Subcutaneous abdominal adipose tissue (tissue), 5 donors: Measurements from ENCODE around the gene ADIPOR2.
"Not testable (repeated sequence)": the region's sequence is repeated elsewhere in the genome, so short reads cannot be mapped to it uniquely, and the experiment has no call there.

Source experiments
- H3K27ac ChIP-seq: one replicate; pipeline ENCODE4 v1.7.0; 2013; ENCODE audit warnings: low read depth, mild to moderate bottlenecking, inconsistent platforms, low read length, moderate library complexity
- H3K27me3 ChIP-seq, 5 donors: one replicate each; pipeline ENCODE4 v1.7.0; 2013; ENCODE audit warnings: low read length in 5 of 5, inconsistent platforms in 1 of 5; ENCODE audit not compliant: control insufficient read depth in 5 of 5, insufficient read depth in 4 of 5
- H3K36me3 ChIP-seq, 5 donors: one replicate each; pipeline ENCODE4 v1.7.0; 2013; ENCODE audit warnings: low read length in 5 of 5; ENCODE audit not compliant: control insufficient read depth in 5 of 5, insufficient read depth in 5 of 5
- H3K4me1 ChIP-seq, 5 donors: one replicate each; pipeline ENCODE4 v1.7.0; 2013; ENCODE audit warnings: low read length in 5 of 5, mild to moderate bottlenecking in 3 of 5, moderate library complexity in 1 of 5; ENCODE audit not compliant: control insufficient read depth in 5 of 5, insufficient read depth in 5 of 5
- H3K4me3 ChIP-seq, 5 donors: one replicate each; pipeline ENCODE4 v1.7.0; 2013; ENCODE audit warnings: low read length in 5 of 5, low read depth in 1 of 5
- H3K9ac ChIP-seq, 5 donors: one replicate each; pipeline ENCODE4 v1.7.0; 2013; ENCODE audit warnings: low read length in 5 of 5, mild to moderate bottlenecking in 4 of 5, moderate library complexity in 3 of 5
- H3K9me3 ChIP-seq, 5 donors: one replicate each; pipeline ENCODE4 v1.7.0; 2013; ENCODE audit warnings: low read length in 5 of 5; ENCODE audit not compliant: control insufficient read depth in 5 of 5
- donor health status: healthy.
- donor health status: healthy.
- donor health status: healthy.
- donor health status: healthy.
- donor health status: healthy.

ADIPOR2 gene

DNA sequence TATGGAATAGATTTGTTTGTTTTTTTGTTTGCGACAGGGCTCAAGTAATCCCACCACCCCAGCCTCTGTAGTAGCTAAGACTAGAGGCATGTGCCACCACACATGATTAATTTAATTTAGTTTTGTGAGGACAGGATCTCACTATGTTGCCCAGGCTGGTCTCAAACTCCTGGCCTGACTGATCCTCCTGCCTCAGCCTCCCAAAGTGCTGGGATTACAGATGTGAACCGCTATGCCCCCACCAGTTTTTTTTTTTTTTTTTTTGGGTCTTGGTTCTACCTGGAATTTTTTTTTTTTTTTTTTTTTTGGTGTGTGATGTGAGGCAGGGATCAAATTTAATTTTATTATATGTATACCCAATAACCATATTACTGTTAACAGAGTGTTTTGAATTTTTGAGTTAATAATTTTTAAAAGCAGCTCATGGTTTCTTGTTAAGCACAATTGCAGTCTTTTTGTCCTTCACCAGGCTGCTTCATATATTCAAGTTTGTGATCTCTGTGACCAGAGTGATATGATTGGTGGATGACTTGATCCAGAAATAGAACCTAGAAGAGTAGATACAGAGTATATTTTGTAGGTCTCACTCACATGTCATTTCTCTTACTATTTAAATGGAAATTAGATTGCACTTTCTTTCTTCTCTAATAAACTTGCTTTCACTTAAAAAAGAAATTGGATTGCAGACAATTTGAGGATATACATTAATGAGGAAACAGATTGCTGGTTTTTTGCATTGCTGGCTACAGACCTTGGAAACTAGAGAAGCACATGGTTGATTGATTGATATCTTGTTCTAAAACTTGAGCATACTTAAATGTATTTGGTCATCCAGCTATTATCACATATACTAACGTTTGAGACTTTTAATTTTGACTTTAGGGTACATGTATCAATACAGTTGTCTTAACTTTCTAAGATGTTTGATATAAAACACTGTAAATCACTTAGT, 13.2 kb downstream of the ADIPOR2 start:
- H3K27ac ChIP-seq = peak overlapping the region; percentile 33
- no peaks in the 10 kb centered on the region for H3K27me3 ChIP-seq
- H3K4me3 ChIP-seq = no peak overlapping the region
- H3K4me1 ChIP-seq = peaks cover 0 to 36% (median 18%) of the 10 kb centered on the region in 5 donors
- H3K9me3 ChIP-seq = no peaks in the 10 kb centered on the region
- H3K36me3 ChIP-seq = no peaks in the 10 kb centered on the region
- no peak overlapping the region for H3K9ac ChIP-seq

DNA sequence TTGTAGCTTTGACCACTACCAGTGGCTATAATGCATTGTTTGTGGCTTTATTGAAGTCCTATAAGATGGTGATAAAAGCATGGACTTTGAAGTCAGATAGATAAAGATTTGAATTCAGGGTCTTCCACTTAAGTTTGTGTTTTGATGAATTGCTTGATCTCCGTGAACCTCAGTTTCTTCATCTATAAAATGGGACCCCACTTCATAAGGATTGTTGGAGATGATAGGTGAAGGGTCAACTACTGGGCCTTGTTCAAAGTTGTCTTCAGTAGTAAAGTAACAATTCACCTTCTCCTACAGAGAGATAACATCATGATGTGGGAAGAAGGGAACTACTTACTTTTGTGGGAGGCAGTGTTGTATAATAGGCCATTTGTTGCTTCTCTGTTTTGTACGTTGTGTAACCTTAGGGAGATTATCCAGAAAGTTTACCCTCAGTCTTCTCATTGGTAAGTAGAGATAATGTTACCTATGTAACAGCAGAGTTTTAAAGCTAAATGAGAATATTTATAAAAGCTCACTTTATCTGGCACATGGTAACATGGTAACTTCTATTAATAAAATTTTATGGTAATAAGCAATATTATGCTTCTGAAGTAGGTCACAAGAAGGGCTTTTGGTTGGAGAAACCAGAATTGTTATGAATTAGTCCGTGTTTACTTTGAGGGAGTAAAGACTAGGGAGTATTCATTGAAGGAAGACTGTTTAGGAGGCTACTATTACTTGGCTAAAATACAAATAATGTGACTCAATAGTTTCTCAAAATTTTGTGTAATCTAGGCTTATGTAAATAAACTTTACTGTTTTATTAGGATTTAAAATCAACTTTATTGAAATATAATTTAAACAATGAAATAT, 15.1 kb downstream of the ADIPOR2 start:
- H3K9me3 ChIP-seq = no peaks in the 10 kb centered on the region
- H3K36me3 ChIP-seq = no peaks in the 10 kb centered on the region
- H3K9ac ChIP-seq = no peak overlapping the region
- no peaks in the 10 kb centered on the region for H3K27me3 ChIP-seq
- peaks cover 0 to 41% (median 18%) of the 10 kb centered on the region in 5 donors for H3K4me1 ChIP-seq
- peak overlapping the region; percentile 75 for H3K27ac ChIP-seq
- H3K4me3 ChIP-seq = no peak overlapping the region

DNA sequence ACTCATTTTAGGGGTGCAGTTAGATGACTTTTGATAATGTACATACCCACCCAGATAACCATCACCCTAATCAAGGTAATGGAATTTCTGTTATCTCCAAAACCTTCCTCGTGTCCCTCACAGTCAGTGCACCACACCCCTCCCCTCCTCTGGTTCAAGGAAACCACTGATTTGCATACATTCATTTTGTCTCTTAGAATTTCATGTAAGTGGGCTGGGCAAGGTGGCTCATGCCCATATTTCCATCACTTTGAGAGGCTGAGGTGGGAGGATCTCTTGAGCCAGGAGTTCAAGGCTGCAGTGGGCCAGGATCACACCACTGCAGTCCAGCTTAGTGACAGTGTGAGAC, 15.7 kb downstream of the ADIPOR2 start:
- Histone ChIP-seq H3K36me3 (no peaks in the 10 kb centered on the region), H3K4me3 (no peak overlapping the region), H3K4me1 (peaks cover 0 to 47% (median 20%) of the 10 kb centered on the region in 5 donors), H3K27me3 (no peaks in the 10 kb centered on the region), H3K27ac (peak overlapping the region; percentile 75), H3K9ac (no peak overlapping the region), H3K9me3 (no peaks in the 10 kb centered on the region)

DNA sequence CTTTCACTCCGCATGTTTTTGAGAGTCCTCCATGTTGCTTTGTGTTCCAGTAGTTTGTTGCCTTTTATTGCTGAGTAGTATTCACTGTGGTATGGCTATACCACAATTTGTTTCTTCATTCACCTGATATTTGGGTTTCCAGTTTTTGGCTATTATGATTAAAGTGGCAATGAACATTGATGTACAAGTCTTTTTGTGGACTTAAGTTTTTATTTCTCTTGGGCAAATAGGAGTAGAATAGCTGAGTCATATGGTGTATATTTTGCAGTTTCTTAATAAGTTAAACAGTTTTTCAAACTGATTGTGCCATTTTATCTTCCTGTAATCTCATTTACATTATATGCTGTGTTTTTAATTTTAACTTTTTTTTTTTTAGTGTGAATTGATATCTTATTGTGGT, 16.2 kb downstream of the ADIPOR2 start:
- peak overlapping the region; percentile 75 for H3K27ac ChIP-seq
- H3K27me3 ChIP-seq = no peaks in the 10 kb centered on the region
- peaks cover 0 to 50% (median 22%) of the 10 kb centered on the region in 5 donors for H3K4me1 ChIP-seq
- no peaks in the 10 kb centered on the region for H3K9me3 ChIP-seq
- H3K4me3 ChIP-seq = no peak overlapping the region
- H3K36me3 ChIP-seq = no peaks in the 10 kb centered on the region
- H3K9ac ChIP-seq = no peak overlapping the region

DNA sequence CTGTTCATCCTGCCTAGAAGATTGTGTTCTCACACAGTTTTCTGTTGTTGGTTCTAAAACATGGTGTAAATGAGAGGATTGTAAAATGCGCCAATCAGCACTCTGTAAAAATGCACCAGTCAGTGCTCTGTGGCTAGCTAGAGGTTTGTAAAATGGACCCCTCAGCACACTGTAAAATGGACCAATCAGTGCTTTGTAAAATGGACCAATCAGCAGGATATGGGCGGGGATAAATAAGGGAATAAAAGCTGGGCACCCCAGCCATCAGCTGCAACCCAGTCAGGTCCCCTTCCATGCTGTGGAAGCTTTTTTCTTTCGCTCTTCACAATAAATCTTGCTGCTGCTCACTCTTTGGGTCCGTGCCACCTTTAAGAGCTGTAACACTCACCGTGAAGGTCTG, 19.1 kb downstream of the ADIPOR2 start:
- H3K27ac ChIP-seq, H3K36me3 ChIP-seq, H3K4me3 ChIP-seq, H3K9ac ChIP-seq, H3K9me3 ChIP-seq, H3K27me3 ChIP-seq: not testable (repeated sequence)
- peaks cover 0 to 45% (median 27%) of the 10 kb centered on the region in 5 donors for H3K4me1 ChIP-seq

DNA sequence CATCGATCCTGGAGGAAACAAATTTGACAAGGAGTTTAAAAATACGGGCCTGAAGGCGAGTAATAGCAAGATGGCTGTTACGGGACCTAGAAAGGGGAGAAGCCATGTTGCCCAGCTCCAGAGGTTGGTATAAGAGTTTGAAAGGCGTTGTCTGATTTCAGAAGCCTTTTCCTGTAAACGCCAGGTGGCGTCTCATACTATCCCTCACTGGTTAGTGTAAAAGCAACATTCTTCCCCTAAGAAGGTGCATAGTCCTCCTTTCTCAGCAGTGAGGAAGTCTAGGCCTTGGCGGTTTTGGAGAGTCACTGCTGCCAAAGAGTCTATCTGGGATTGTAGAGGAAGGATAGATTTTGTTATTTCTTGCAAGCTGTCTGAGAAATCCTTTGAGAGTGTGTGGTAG, 20.0 kb downstream of the ADIPOR2 start:
- not testable (repeated sequence) for H3K27me3 ChIP-seq, H3K4me3 ChIP-seq, H3K36me3 ChIP-seq, H3K9ac ChIP-seq, H3K9me3 ChIP-seq
- Histone ChIP-seq H3K4me1 (peaks cover 0 to 44% (median 27%) of the 10 kb centered on the region in 5 donors), H3K27ac (peak overlapping the region; percentile 69)

DNA sequence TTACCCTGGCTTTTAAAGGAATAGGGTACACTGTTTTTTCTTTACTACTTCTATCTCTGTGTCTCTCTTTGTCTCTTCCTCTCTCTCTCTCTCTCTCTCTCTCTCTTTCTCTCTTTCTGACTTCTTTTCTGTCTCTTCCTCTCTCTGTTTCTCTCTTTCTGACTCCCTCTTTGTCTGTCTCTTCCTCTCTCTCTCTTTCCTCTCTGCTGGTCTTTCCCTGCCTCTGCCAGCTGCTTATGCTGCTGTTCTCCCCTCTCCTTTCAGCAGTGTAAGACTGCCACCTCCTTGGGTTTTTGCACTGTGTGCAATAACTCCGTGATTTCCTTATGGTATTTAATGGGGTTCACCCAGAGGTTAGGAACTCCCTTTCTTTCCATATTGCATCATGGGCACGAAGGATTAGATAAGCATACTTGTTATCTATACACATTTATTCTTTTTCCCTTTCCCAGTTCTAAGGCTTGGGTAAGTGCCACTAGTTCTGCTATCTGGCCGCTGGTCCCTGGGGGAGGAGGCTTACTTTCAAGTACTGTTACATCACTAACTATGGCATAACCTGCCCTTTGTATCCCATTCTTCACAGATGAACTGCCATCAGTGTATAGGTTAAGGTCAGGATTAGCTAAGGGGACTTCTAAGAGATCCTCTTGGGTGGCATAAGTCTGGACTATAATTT, 20.8 kb downstream of the ADIPOR2 start:
- H3K27me3 ChIP-seq, H3K36me3 ChIP-seq, H3K4me3 ChIP-seq, H3K9me3 ChIP-seq, H3K9ac ChIP-seq: not testable (repeated sequence)
- H3K27ac ChIP-seq = peak overlapping the region; percentile 69
- H3K4me1 ChIP-seq = peaks cover 0 to 47% (median 28%) of the 10 kb centered on the region in 5 donors

DNA sequence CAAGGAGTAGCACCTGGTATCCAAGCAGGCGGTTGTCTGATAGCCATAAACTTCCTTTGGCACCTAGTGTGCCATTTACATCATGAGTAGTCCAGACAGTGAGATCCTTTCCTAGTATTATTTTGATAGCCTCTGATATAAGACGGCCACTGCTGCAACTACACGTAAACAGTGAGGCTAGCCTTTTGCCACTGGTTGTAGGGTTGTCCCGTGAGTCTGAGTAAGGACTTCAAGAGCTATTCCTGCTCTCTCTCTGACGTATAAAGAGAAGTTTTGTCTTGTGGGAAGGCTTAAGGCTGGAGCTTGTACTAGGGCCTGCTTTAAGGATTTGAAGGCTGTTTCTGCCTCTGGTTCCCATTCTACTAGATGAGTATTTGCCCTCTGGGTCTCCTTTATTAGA, 21.4 kb downstream of the ADIPOR2 start:
- H3K9ac ChIP-seq, H3K27me3 ChIP-seq, H3K4me3 ChIP-seq, H3K36me3 ChIP-seq, H3K9me3 ChIP-seq: not testable (repeated sequence)
- Histone ChIP-seq H3K4me1 (peaks cover 0 to 49% (median 31%) of the 10 kb centered on the region in 5 donors), H3K27ac (peak overlapping the region; percentile 69)

DNA sequence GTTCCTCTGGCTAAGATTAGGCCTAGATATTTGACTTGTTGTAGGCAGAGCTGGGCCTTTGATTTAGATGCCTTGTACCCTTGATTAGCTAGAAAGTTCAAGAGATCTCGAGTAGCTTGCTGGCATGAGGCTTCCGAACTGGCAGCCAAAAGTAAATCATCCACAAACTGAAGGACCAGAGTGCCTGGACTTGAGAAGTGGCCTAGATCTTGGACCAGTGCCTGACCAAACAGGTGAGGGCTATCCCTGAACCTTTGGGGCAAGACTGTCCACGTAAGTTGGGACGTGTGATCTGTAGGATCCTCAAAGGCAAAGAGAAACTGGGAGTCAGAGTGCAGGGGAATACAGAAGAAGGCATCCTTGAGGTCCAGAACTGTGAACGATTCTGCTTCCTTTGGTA, 22.0 kb downstream of the ADIPOR2 start:
- Histone ChIP-seq H3K4me1 (peaks cover 0 to 46% (median 31%) of the 10 kb centered on the region in 5 donors), H3K27ac (peak overlapping the region; percentile 69)
- not testable (repeated sequence) for H3K9me3 ChIP-seq, H3K27me3 ChIP-seq, H3K4me3 ChIP-seq, H3K9ac ChIP-seq, H3K36me3 ChIP-seq
